HG03025 (cell line): ENCODE measurements around the gene GKN1.

Source experiments
- ATAC-seq: cut with Tn5 transposase; IDR thresholded peaks from one replicate; pipeline ENCODE4 v1.9.1; 2021; ENCODE audit warnings: mild to moderate bottlenecking, moderate library complexity; ENCODE audit not compliant: unreplicated experiment, low FRiP score

GKN1 gene

DNA sequence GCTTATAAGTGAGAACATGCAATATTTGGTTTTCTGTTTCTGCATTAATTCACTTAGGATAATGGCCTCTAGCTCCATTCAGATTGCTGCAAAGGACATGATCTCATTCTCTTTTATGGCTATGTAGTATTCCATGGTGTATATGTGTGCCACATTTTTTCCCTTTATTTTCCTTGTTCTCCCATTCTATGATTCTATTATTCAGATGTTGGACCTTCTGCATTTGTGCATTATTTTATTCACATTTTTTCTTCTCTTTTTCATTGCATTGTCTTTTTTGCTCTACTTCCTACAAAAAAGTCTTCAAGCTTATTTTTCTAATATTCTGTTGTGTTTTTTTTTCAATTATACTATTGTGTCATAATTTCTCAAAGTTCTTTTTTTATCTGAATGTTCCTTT lies 27.4 kb downstream of the GKN1 start:
- no peak for ATAC-seq

DNA sequence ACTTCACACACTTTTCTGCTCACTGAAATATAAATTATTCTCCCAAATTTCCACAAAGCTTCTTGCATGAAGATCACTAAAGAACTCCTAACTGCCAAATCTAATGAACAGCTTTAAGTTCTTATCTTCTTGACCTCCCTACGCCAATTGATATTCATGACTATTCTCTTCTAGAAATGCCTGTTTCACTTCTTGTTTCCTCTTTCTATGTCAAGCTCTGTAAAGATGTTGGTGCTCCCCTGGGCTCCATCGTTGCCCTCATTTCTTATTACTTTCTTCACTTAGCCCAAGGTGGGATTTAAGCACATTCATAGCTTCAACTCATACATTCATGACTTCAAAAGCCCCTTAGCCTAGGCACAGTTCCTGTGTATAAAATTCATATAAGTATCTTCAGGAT lies 29.3 kb downstream of the GKN1 start:
- ATAC-seq = no peak

DNA sequence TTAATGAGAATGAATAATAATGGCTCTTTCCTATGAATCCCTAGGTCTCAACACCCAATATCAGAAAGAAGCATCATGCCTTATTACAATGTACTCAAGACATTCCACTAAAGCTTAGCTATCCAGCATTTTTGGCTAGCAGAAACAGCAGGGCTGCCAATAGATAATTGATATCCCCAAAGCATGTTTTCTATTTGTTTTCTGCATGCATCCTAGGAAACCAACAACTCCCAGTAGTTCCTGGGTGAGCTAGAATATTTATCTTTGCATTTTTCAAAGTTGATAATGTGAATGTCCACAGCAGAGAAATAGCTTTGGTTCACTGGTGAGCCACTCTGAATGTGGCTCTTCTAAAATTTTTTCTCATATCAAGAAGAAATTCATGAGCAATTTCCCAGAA lies 32.7 kb downstream of the GKN1 start:
- ATAC-seq = no peak

DNA sequence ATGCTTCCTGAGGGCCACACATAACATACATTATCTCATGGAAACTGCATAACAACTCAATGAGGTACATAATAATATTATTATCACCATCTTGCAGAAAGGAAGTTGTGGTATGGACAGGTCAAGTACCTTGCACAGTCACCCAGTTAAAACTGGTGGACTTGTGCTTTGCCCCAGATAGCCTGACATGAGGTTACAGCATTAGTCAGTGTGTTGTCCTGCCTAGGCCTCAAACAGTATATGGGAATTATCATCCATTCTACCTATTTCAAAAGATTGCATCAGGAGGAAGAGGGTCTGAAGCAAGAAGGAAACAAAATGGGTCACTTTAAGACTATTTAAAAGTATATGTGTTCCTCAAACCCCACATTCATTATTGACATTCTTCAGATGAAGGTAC lies 33.2 kb downstream of the GKN1 start:
- no peak for ATAC-seq

DNA sequence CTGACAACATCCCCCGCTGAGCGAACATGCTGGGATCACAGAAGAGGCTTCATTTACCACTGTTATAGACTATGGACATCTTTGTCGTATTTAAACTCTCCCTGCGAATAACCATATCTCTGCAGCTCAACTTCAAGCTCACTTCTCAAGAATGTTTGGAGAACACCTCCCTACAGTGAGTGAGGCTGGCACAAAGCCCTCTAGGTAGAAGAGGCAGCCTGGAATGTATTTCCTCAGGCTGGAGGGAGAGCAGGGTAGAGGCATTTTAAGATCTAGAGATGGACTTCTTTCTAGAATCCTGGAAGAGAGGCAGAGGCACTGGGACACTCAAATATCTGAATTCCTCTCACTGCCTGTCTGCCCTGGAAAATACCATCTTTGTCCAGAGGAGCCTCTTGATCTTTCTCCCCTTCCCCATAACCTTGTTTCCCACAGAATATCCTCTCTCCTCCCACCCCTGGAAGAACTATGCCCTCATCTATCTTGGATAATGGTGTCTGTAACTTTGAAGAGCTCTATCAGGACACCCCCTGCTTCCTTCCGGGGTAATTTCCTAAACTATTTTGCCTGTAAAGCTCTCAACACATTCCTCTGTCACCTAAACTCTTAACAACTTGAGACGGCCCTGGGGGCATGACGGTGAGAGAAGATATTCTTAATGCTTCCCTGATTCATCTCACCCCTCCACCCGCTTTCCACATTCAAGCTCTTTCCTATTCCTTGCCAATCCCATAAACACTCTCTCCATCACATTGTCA lies 36.2 kb downstream of the GKN1 start:
- ATAC-seq = no peak

DNA sequence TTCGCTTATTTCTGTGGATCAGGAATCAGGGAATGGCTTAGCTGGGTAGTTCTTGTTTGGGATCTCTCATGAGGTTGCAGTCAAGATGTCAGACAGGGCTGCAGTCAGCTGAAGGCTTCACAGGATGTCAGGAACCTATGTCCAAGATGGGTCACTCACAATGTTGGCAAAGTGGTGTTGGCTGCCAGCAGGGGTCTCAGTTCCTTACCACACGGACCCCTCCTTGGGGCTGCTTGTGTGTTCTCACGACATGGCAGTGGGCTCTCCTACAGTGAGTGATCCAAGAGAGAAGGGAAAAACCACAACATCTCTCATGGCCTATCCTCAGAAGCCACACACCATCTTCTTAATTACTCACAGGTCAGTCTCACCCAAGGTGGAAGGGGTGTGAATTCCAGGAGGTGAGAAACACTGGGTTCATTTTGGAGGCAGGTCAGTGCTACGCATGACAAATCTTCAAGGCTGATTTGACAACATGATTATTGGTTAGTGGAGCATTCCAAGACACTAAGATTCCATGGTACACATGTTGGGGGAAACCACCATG lies 37.2 kb downstream of the GKN1 start:
- no peak for ATAC-seq

DNA sequence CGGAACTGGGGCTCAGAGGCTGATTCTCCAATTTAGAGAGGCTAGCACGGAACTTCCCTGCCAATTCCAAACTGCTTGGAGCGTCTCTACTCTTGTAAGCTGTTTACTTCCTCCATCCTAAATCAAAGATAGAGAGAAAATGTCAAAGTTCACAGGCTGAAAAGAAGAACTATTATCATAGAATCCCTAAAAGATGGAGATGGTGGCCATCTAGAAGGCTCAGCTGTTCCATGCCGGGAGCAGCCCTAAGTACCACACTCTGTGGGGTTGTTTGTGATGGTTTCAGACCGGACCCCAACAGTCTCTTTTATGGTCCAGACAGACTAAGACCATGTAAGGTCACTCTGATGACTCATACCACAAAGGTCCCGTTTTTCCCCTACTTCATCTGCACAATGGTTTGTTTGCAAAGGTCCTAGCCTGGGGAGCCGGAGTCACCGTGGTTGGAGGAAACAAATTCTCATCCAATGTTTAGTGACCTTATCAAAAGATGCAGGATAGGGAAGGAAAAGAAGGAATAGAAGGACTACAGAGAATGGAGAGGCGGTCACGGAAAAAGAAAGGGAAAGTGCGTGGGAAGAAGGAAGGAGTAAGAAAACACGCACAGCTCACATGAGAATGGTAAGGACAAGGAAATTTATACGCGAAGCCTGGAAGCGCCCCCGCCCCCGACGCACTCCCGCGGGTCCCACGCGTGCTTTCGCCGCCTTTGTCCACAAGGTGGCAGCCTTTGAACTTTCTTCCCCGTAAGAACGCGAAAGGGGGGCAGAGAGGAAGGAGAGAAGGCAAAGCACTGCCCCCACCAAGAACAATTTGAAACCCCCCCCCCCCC lies 38.1 kb downstream of the GKN1 start:
- no peak for ATAC-seq

DNA sequence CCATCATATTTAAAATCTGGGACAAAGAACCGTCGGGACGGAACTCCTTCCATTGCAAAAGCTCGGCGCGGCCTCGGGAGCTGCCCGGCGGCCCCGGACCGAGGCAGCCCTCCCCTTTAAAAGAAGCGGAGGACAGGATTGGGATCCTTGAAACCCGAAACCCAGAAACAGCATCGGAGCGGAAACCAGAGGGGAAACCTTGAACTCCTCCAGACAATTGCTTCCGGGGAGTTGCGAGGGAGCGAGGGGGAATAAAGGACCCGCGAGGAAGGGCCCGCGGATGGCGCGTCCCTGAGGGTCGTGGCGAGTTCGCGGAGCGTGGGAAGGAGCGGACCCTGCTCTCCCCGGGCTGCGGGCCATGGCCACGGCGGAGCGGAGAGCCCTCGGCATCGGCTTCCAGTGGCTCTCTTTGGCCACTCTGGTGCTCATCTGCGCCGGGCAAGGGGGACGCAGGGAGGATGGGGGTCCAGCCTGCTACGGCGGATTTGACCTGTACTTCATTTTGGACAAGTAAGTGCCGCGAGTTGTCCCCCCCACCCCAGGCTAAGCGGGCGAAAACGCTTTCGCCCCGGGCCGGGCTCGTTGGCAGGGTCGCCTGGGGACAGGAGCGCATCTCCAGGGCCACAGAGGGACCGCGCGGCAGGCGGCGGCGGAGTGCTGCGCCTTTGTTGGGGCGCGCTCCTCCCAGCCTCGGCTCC lies 38.9 kb downstream of the GKN1 start, which contains the start of gene ANTXR1:
ANTXR1 (plus strand) TSS at position 38 of the 698 bp plus-strand sequence; CDS start at position 359, 321 bp downstream.
- ATAC-seq = no peak

DNA sequence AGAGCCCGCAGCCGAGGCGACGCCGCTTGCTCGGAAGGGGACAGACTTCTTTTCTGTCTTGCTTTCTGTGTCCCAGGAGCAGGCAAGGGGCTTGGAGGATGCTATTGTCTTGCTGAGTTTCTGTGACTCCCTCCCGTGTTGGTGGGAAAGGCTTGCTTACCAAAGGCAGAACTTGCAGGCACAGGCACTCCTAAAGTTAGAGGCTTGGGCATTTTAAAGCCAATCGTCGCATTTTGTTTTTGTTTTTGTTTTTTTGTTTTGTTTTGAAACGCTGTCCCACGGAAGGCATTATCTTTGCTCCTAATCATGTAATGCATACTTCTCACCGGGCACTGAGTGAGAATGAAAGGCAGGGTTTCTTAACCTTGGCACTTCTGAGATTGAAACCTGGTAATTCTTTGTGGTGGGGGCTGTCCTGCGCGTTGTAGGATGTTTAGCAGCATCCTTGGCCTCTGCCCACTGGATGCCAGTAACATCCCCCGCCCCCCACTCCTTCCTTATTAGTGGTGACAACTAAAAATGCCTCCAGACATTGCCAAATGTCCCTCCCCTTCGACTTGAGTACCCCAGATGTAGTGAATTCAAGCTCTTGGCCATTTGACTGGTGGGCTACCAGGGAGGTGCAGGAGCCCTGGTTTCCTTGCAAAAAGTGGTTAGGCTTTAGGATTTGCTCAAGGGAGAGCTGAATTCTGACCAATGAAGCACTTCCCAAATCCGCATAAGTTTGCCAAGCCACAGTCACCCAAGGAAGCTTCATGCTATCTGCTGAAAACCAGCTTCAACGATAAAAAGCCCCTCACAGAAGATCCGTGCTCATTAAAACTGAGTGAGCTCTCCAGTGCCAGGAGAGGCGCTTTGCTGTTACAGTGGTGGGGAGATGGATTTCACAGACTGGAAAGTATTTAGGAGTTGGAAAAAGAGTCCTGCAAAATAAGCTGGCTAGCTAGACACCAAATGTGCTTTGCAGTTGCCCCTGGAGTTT lies 39.7 kb downstream of the GKN1 start:
- no peak for ATAC-seq

DNA sequence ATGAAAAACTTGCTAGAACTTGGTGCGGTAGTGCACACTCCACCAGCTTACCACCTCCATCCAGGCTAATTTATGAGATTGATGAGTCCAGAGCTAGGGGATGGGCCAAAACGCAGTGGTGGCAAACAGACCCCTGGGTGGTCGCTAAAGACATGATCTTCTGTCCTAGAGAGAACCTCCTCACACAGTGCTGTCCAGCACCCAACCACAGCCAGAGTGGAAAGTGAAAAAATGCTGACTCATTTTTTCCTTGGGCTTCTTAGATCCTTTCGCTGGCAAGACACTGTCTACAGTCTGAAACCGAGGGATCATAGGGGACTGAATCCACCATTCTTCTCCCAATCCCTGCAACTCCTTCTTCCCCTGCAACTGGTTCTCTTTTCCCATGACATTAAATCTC lies 42.6 kb downstream of the GKN1 start:
- ATAC-seq = no peak

DNA sequence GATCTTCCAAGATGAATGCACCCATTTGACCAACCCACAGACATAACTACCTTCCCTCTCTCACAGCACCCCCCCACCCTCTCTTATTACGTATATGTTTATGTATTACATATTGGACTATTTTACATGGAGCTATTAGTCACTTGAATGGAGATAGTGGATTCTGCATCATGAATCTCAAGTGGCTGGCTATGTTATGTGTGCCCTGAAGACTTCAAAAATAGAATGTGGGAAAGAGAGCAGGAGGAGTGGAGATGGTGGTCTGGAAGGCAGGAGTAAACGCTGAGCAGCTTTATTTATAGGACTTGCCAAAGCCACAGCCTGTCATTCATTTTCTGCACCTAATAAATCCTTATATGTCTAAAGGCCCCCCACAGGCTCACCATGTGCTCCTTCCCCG lies 43.4 kb downstream of the GKN1 start:
- no peak for ATAC-seq

DNA sequence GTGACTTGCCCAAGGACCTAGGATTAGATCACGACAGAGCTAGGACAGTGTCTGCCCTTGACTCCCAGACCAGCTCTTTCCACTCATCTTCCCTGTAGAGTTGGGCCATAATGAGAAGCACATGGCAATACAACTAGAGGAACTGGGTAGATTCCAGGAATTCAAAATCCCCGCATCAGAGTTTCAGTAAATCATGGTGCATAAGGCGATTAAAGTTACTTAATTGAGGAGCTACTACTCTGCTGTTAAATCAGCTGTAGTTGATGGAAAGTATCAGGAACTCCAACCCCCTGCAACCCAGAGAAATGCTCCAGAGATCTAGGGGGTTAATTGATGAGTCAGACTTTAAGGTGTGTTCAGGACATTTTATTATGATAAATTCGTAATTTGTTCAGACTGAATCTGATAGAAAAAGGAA lies 44.3 kb downstream of the GKN1 start:
- no peak for ATAC-seq

DNA sequence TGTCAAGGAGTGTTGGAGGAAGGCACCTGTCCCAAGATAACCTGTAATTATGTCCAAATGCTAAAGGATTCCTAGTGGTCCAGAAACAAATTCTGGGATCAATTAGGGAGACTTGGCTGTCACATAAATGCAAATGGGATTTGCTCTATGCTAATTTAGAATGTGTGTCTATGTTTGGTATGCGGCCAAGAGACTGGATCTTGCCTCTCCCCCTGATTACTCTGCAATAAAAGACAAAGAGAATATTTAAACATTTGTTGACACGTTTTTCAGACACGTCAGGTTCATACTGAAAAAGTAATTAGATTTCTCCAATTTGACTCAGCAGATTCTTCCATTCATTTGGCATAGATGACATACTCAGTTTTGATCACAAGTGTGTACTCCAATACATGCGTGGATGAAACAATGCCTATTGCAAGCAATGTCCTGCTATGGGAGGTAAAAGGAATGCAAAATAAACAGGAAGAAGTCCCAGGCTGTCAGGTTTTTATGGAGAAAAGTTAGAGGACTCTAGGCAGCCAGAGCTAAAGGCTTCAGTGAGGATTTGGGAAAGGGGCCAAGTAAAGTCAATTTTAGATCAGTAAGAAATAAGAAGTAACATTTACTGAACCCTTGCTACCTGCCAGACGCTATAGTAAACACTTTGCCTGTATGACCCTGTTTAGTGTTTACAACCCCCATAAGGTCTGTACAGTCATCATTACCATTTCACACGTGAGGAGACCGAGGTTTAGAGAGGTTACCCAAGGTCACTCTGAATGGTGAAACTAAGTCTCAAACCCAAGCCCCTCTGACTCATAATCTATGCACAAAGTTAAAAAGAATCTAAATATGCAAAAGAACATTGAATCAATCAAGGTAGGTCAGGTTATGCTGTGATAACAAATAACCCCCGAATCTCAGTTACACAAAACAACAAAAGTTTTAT lies 46.3 kb downstream of the GKN1 start:
- no peak for ATAC-seq

DNA sequence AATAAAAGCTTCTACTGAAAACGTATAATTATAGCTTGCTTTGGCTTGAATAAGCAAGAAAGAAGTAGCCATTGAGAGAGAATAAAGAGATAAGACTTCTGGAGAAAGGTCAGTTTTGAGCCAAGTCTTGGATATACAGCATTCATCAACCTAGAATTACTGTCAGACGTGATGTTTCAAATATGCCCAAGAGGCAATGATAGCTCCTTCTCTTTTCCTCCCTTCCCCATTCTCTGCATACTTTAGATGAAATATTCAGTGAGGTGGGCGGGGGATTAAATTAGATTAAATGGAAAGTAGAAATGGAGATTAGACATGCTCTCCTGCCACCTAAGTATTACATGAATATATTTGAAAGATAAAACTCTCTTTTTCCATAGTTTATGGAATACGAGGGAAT lies 47.3 kb downstream of the GKN1 start:
- ATAC-seq = no peak

DNA sequence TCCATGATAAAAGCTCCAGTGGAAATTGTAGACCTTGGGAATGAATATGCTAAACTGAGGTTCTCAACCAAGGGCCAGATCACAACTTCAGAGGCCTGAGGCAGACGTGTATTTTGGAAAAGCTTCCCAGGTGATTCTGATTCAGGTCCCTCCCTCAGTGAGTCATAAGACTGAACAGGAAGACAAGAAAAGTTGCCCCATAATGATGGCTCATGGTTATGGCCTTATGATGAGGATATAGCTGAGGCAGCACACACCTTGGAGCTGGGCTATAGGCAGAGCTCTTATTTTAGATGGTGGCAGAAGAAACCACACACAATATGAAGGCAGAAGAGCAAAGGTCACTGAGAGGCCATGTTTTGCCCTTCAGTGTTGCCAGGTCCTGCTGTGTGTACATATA lies 48.1 kb downstream of the GKN1 start:
- ATAC-seq = no peak

DNA sequence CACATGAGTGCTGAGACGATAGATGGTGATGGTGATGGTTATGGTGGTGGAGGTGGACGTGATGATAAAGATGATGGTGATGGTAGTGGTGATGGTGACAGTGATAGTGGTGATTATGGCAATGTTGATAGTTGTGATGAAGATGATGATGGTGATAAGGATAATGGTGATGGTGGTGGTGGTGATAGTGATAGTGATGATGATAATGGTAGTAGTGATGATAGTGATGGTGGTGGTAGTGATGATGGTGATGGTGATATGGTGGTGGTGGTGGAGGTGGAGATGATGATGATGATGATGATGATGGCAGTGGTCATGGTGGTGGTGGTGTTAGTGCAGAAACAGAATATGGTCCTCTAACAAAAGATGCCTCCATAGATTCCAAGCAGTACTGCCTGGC lies 48.8 kb downstream of the GKN1 start:
- no peak for ATAC-seq

DNA sequence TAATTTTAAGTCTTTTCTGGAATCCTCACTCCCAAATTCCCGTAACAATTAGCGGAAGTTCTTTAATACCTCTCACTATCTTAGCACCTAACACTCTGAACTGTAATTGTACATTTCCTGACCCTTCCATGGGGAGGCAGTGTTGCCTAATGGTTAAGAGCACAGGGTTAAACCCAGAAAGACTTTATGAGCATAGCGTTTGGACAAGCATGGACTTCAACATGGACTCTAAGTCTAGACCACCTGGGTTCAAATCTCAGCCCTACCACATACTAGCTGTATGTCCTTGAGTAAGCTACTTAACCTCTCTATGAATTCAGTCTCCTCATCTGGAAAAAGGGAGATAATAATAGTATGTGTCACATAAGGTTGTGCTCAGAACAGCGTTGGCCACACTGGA lies 51.6 kb downstream of the GKN1 start:
- no peak for ATAC-seq

DNA sequence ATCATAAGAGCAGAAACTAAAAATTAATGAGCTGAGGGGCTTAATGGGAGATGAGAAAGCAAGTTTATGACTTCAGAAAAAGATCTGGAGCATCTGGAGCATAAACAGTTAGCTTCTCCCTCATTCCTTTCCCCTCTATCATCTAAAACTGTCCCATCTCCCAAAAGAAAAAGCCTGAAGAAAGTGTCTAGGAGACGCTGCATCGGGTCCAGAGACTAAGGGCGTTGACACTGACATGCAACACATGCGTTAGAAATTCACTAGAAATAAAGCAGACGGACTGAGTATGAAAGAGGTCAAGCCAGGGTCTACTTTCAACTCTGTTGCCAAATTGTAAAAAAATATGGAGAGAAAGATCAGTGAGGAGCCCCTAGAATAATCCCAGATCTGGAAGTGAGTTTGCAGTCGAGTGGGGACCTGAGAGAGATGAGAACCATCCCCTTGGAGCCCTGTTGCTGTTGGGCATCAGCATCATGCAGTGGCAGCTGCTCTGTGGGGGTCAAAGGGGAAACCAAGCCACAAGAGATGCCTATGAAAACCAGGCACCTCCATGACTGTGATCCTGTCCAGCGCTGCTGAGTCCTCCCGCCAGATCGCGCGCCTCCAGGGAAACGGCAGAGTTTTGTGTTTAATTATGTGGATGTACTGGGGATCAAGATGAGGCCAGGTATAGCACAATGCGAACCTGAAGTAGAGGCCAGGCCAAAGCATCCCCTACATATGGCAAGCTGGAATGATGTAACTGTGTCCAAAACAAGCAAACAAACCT lies 52.4 kb downstream of the GKN1 start:
- ATAC-seq = no peak
